NT2/D1 (cell line): ENCODE data around the gene FNDC3B.

ENCODE experiments used
- SUZ12 ChIP-seq: IDR thresholded peaks from 2 replicates; pipeline ENCODE4 v1.6.1; 2011; ENCODE audit not compliant: insufficient read length, insufficient read depth; ENCODE audit errors: extremely low read depth
- YY1 ChIP-seq: IDR thresholded peaks from 2 replicates; pipeline ENCODE4 v1.6.1; 2011; ENCODE audit not compliant: insufficient read length, insufficient read depth
- ZNF274 ChIP-seq: IDR thresholded peaks from 2 replicates; pipeline ENCODE4 v1.6.1; 2011; ENCODE audit warnings: mild to moderate bottlenecking, low read depth, low read length

GRCh38 chr3:172213200-172213599, 173.8 kb downstream of the FNDC3B start:
- no peak for TF ChIP-seq ZNF274
- no peak for TF ChIP-seq YY1
- no peak for TF ChIP-seq SUZ12
